GM12878 (cell line): Measurements from ENCODE around the gene ATXN7L1.

ENCODE experiments used
- CHD1 ChIP-seq: IDR thresholded peaks from 2 replicates; pipeline ENCODE4 v1.6.1; 2012; ENCODE audit warnings: low read depth, low read length, improper control_type of control experiment
- CREM ChIP-seq: IDR thresholded peaks from 2 replicates; pipeline ENCODE4 v1.6.1; 2014; ENCODE audit warnings: antibody characterized with exemption, low read depth
- CTCF ChIP-seq, 3 experiments: IDR thresholded peaks in 2 of 3; conservative IDR thresholded peaks in 1 of 3; 2 replicates each; pipeline ENCODE4 v1.5.1; 2011; ENCODE audit warnings: low read depth in 3 of 3, low read length in 3 of 3, mild to moderate bottlenecking in 3 of 3, control low read depth in 2 of 3, moderate library complexity in 2 of 3, inconsistent platforms in 1 of 3, mixed read lengths in 1 of 3; ENCODE audit not compliant: control insufficient read depth in 2 of 3, insufficient read depth in 1 of 3; ENCODE audit errors: extremely low read depth in 1 of 3
- PML ChIP-seq: IDR thresholded peaks from 2 replicates; pipeline ENCODE4 v1.6.1; 2012; ENCODE audit warnings: low read length, inconsistent platforms
- POLR2AphosphoS5 ChIP-seq: IDR thresholded peaks from 2 replicates; pipeline ENCODE4 v1.6.1; 2011; ENCODE audit warnings: mild to moderate bottlenecking, low read length, inconsistent platforms
- TF ChIP-seq, protein P1 (sequence below): IDR thresholded peaks from 2 replicates; pipeline ENCODE4 v1.6.1; 2011; ENCODE audit warnings: low read depth, low read length, improper control_type of control experiment, borderline replicate concordance

- TF ChIP-seq, protein P1, sequence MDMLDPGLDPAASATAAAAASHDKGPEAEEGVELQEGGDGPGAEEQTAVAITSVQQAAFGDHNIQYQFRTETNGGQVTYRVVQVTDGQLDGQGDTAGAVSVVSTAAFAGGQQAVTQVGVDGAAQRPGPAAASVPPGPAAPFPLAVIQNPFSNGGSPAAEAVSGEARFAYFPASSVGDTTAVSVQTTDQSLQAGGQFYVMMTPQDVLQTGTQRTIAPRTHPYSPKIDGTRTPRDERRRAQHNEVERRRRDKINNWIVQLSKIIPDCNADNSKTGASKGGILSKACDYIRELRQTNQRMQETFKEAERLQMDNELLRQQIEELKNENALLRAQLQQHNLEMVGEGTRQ = no peak
- TF ChIP-seq POLR2AphosphoS5 (no peak), CTCF (IDR thresholded peaks at IDR 0.05 in 2 of 3, conservative IDR thresholded peaks at IDR 0.05 in 1 of 3; ENCODE audit: control insufficient read depth in 2 of 3, extremely low read depth in 1 of 3, insufficient read depth in 1 of 3, low read depth in 3 of 3, low read length in 3 of 3) (no peak), PML (no peak), CREM (no peak), CHD1 (no peak)
Measured at GRCh38 chr7:105625986-105626385, 250.4 kb downstream of the ATXN7L1 start.
